HG02884 (cell line): ENCODE results near the gene MPP2.
"Not testable (repeated sequence)": the region's sequence is repeated elsewhere in the genome, so short reads cannot be mapped to it uniquely, and the experiment has no call there.

Experiments used
- ATAC-seq: cut with Tn5 transposase; IDR thresholded peaks from one replicate; pipeline ENCODE4 v1.9.1; 2021; ENCODE audit warnings: mild to moderate bottlenecking, moderate library complexity; ENCODE audit not compliant: unreplicated experiment

MPP2 gene

DNA sequence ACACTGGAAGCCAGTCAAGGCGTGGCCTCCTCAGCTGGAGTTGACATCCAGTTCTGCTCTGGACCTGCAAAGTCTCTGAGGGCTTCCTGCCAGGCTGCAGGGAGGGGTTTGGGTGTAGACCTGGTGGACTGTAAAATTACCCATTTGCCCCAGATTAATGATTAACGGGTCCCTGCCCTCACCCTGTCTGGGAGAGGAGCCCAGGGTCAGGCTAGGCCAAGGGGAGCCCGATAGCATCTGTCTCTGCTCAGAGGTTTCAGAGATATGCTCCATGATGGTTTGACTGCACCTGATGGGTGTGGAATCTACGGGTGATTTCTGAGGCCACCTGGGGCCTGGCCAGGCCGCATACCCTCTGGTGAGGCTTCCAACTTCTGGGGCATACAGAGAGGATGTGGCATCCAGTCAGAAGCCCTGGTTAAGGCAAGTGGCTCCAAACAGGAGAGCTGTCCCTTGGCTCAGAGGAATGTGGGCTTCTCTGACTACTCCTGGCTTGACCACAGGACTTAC is 23.8 kb upstream of the MPP2 start:
- ATAC-seq: no peak

DNA sequence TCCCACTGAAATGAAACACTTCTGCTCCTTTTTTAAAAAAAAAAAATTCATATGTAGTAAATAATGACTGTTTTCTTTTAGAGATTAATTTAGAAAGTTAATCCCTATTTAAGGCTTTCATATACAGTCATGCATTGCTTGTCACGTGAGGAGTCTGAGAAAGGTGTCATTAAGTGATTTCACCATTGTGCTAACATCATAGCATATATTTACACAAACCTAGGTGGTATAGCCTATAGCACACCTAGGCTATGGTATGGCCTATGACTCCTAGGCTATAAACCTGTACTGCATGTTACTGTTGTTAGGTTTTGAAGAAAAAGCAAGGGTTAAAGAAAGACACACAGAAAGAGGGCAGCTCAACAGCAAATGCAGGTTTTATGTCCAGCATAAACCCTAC is 21.3 kb upstream of the MPP2 start:
- no peak for ATAC-seq

GRCh38 chr17:43927929-43928328 is 20.6 kb upstream of the MPP2 start:
- ATAC-seq: not testable (repeated sequence)

DNA sequence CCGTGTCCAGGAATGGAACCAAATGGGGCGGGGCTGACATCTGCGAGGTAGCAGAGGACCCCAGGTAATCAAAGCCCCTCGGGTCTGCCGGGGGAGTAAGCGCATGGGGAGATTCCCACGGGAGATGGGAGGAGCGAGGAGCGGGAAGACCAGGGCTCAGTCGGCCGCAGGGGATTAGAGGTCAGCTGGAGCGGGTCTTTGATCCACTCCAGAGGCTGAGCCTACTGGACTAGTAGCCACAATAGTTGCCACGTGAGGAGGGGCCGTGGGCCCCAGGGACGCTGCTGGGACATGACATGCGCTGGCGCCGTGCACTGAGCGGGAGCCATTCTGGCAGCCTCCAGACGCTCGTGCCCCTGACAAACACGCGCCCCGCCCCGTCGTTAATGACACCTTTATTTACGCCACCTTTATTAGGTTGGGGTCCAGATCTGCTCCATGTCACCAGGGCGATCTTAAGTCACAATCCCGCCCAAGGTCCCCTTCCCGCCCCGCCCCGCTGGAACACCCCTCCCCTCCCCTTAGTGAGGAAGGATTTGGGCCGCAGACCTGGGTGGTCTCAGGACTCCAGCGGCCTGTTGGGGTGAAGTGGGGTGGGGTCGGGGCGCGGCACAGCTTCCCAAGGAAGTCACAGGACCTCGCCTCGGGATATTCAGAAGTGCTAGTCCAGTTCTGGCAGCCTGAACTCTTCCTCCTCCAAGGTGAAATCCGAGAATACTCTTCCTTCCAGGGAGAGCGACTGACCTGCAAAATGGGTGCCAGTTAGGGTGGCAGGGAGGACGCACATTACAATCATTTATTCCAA is 19.9 kb upstream of the MPP2 start:
- no peak for ATAC-seq

DNA sequence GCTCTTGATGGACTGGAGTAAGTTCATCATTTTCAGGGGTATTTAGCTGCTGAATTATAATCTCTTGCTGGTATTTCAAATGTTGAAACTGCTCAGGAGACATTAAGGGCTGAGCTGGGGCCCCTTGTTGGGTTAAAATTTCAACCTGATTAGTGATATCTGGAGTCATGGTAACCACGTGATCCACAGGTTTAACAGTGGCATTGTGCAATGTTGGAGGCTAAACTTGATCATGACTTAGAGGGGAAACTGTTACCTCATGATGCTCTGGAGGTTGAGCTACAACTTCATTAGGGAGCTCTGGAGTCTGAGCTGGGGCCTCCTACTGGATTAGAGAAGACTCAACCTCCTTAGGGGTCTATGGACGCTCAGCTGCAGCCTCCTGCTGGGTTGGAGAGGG is 17.2 kb upstream of the MPP2 start:
- ATAC-seq: no peak

GRCh38 chr17:43920500-43921095 is 13.3 kb upstream of the MPP2 start:
- ATAC-seq: no peak

DNA sequence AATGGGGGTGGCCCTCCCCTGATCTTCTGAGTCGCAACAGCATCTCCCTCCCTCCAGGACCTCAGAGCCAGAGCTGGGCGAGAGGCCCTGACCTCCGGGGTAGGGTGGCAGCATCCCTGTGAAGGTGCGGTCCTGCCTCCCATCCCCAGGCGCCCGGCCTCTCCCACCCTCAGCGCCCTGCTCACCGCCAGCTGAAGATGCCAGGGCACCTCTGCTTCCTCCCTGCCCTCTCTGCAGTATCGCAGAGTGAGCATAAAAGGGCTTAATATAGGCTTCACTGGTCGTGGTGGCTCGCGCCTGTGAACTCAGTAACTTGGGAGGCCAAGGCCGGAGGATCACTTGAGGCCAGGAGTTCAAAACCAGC is 10.7 kb upstream of the MPP2 start:
- no peak for ATAC-seq

- no peak for ATAC-seq
Measured at GRCh38 chr17:43917348-43918025, 10.2 kb upstream of the MPP2 start.

- ATAC-seq: no peak
Measured at GRCh38 chr17:43917016-43917347, 9.6 kb upstream of the MPP2 start.

DNA sequence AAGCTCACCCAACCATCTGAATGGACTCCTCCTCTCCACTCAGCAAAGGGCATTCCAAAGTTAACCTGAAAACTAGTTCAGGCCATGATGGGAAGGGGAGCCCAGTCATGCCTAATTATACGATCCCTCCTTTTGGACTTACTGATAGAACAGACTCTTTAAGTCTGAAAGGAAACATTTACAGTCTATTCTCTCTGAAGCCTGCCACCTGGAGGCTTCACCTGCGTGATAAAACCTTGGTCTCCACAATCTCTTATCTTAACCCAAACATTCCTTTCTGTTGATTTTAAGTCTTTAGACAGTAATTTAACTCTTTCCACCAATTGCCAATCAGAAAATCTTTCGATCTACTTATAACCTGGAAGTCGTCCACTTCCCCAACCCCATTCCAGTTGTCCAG is 9.0 kb upstream of the MPP2 start:
- no peak for ATAC-seq

GRCh38 chr17:43915559-43915958 is 8.2 kb upstream of the MPP2 start:
- ATAC-seq: no peak

DNA sequence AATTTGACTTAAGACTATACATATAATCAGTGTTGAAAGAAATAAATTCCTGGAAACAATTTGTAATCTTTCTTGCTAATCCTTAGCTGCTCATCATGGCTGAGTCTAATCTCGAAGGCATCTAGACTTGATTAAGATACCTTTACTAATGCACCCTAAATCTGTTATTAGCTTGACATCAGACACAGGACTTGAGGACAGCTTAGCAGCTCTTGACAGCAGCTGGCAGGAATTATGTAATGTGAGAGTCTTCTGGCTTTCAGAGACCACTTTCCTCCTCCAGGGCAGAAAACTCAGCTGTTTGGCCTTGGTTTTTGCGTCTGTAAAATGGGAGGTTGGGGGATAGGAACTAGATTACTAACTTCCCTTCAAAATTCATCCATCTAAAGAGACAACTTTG is 7.1 kb upstream of the MPP2 start:
- ATAC-seq: no peak

DNA sequence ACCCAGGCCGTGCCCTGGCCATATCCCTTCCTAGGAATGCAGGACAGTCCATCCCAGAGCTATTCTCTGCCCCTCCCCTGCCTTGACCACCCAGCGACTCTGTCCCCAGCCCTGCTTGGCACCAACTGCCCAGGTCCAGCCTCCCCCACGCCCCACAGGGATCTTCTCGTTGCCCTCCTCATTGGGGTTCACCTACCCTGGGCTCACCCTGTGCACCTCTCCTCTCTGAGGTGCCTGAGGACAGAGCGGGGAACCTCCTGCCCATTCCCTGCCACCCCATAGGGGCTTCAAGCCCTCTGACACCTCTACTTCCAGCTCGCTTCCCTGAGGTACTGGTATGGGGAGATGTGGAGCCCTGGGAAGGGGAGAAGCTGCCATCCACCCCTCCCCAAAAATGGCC is 6.2 kb upstream of the MPP2 start:
- ATAC-seq: no peak

- no peak for ATAC-seq
Measured at GRCh38 chr17:43912635-43913304, 5.4 kb upstream of the MPP2 start.

- ATAC-seq: no peak
Measured at GRCh38 chr17:43911904-43912303, 4.6 kb upstream of the MPP2 start.

DNA sequence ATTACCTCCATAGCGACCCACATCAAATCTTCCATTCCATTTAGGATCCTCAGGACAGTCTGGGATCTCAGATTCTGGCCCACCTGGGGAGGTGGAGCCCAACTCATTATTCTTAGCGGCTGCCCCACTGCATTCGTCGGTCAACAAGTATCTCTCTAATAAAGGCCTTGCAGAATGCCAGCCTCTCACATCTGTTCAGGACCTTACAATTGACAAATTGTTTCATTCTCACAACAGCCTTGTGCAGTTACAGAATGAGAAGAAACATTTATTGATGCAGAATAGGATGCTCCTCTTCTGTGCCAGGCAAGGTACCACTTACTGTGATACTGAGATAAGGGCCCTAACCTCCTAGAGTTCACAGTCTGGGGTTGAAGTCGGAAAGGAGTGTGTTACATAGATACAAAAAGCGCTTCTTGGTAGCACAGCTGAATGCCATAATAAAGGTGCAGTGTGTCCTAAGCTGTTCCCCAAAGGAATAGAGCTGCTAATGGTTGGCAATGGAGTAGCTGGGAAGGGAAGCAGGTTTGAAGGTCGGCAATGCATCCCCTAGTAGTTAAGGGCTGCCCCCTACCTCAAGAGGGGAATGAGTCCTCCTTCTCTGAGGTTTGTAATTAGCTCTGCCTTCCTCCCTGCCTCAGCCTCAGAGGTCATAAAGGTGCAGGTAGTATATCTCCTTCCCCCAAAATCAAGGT is 2.3 kb upstream of the MPP2 start:
- no peak for ATAC-seq

DNA sequence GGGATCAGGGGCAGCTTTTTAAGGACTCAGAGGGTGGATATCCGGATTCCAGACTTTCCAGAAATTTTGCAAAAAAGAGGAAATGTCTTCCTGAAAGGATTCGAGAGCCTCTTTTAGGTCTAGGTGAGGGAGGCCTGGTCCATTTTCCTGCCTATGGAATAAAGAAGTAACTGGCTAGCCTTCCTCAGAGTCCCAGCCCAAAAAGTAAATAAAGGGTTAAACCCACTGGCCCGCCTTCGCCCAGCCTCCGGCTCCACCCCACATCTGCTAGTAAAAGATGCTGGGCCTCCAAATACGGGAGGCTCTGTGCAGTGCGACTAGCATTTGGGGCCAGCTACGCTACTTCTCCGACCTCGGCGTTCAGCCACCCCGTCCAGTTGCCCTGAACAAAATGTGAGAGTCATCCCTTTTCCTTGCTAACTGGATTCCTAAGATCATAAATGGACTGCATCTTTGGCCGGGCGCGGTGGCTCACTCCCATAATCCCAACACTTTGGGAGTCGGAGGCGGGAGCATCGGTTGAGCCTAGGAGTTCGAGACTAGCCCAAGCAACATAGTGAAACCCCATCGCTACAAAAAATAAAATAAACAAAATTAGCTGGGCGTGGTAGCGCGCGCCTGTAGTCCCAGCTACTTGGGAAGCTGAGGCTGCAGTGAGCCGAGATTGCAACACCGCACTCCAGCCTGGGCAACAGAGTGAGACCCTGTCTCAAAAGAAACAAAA is 824 bp upstream of the MPP2 start:
- ATAC-seq: no peak

- ATAC-seq: no peak
Measured at GRCh38 chr17:43906951-43907424, 348 bp downstream of the MPP2 start.

GRCh38 chr17:43905985-43906852 is 1.1 kb downstream of the MPP2 start:
- no peak for ATAC-seq
